Transverse colon (tissue), 4 donors: Measurements from ENCODE around the gene NDUFAF3.

Experiments used
- EP300 ChIP-seq: sonication (generic); formaldehyde crosslinking; IDR thresholded peaks from one replicate; pipeline ENCODE4 v1.6.1; 2017; ENCODE audit warnings: antibody characterized with exemption, low read depth
- POLR2A ChIP-seq: fragments of 450-650 bp; IDR thresholded peaks from one replicate; pipeline ENCODE4 v1.6.1; 2016; ENCODE audit warnings: antibody characterized with exemption, mild to moderate bottlenecking, moderate library complexity
- POLR2AphosphoS5 ChIP-seq, 3 donors: sonication (generic); formaldehyde crosslinking; IDR thresholded peaks; one replicate each; pipeline ENCODE4 v1.6.1; 2016; ENCODE audit warnings: antibody characterized with exemption in 3 of 3
- TF ChIP-seq, protein P1 (sequence below), 5 experiments: fragments of 200-600 bp in 3 of 5; fragments of 450-650 bp in 2 of 5; sonication (generic) in 3 of 5; IDR thresholded peaks; 1 replicate in 2 of 5; 2 replicates in 3 of 5; pipeline ENCODE4 v1.5.1; 2016 to 2017; ENCODE audit warnings: antibody characterized with exemption in 5 of 5, inconsistent platforms in 3 of 5, mild to moderate bottlenecking in 2 of 5, moderate library complexity in 1 of 5

DNA sequence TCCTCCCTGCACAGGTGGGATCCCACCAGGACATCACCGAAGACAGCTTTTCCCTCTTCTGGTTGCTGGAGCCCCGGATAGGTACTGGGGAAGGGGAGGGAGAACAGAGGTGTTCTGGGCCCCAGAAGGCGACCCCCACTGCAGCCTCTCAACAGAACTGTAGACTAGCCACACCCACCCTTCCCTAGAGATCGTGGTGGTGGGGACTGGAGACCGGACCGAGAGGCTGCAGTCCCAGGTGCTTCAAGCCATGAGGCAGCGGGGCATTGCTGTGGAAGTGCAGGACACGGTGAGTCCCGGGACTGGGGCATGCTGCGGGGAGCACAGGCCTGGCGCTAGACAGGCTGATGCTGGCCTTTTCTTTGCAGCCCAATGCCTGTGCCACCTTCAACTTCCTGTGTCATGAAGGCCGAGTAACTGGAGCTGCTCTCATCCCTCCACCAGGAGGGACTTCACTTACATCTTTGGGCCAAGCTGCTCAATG lies 809 bp downstream of the NDUFAF3 start:
- TF ChIP-seq, protein P1, sequence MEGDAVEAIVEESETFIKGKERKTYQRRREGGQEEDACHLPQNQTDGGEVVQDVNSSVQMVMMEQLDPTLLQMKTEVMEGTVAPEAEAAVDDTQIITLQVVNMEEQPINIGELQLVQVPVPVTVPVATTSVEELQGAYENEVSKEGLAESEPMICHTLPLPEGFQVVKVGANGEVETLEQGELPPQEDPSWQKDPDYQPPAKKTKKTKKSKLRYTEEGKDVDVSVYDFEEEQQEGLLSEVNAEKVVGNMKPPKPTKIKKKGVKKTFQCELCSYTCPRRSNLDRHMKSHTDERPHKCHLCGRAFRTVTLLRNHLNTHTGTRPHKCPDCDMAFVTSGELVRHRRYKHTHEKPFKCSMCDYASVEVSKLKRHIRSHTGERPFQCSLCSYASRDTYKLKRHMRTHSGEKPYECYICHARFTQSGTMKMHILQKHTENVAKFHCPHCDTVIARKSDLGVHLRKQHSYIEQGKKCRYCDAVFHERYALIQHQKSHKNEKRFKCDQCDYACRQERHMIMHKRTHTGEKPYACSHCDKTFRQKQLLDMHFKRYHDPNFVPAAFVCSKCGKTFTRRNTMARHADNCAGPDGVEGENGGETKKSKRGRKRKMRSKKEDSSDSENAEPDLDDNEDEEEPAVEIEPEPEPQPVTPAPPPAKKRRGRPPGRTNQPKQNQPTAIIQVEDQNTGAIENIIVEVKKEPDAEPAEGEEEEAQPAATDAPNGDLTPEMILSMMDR (IDR thresholded peaks at IDR 0.05), result no peak
- no peak for TF ChIP-seq EP300
- no peak for TF ChIP-seq POLR2A
- TF ChIP-seq POLR2AphosphoS5 (IDR thresholded peaks at IDR 0.05), result no peak
